ENCODE results near the gene BRSK2.

DNA sequence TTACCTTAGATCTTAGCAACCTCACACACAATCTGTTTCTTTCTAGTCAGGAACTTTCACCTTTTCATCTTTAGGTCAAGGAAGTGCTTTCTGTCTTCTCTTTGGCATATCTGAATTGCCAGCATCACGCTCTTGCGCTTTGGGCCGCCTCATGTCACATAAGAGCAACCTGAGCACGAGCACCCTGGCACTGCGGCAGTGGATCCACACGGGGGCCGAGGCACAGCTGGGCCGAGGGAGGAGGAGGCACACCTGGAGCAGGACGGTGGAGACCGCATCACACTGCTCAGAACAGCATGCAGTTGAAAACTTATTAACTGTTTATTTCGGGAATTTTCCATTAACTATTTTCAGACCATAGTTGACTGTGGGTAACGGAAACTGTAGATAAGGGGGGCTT is 86.1 kb downstream of the BRSK2 start:
- TF ChIP-seq, protein P1, sequence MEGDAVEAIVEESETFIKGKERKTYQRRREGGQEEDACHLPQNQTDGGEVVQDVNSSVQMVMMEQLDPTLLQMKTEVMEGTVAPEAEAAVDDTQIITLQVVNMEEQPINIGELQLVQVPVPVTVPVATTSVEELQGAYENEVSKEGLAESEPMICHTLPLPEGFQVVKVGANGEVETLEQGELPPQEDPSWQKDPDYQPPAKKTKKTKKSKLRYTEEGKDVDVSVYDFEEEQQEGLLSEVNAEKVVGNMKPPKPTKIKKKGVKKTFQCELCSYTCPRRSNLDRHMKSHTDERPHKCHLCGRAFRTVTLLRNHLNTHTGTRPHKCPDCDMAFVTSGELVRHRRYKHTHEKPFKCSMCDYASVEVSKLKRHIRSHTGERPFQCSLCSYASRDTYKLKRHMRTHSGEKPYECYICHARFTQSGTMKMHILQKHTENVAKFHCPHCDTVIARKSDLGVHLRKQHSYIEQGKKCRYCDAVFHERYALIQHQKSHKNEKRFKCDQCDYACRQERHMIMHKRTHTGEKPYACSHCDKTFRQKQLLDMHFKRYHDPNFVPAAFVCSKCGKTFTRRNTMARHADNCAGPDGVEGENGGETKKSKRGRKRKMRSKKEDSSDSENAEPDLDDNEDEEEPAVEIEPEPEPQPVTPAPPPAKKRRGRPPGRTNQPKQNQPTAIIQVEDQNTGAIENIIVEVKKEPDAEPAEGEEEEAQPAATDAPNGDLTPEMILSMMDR (IDR thresholded peaks at IDR 0.05 in 4 of 5, conservative IDR thresholded peaks at IDR 0.05 in 1 of 5): no peak
- no peak for TF ChIP-seq POLR2A (IDR thresholded peaks at IDR 0.05)
